ENCODE measurements around the gene EMCN. TPM values are rescaled to one million over a fixed set of nuclear protein-coding genes. Genes with fewer than 3 reads are reported as not detected.

The EMCN gene
- total and polyA plus RNA-seq, 2 of the 8 experiments (the other 6 are each of a cell fraction or from before 2014, with no cell fraction given) = not detected

GRCh38 chr4:100391086-100391485, 126.7 kb downstream of the EMCN start:
- no peak for DNase-seq (ENCODE audit: low read depth in 1 of 2, low spot score in 2 of 2)
- H3K9ac ChIP-seq (replicated peaks in 1 of 4; ENCODE audit: extremely low read depth in 1 of 4, low read depth in 3 of 4, low read length in 3 of 4) = no peak overlapping the region
- H2BK120ac ChIP-seq (replicated peaks; ENCODE audit: low read depth, low read length) = no peak overlapping the region
- H3K4ac ChIP-seq (replicated peaks; ENCODE audit: insufficient read length, low read depth, low read length) = no peak overlapping the region
- H2AK5ac ChIP-seq (ENCODE audit: low read depth, low read length) = no peak overlapping the region
- ChIA-PET CTCF (ENCODE audit: partially characterized antibody) (interaction anchor here (0.6 kb wide), 1 partner anchor 1480 kb away, joined by 5 read pairs; no protein-coding TSS in a partner anchor), POLR2A (ENCODE audit: partially characterized antibody) (no interaction called here)
- H3K9me3 ChIP-seq (ENCODE audit: insufficient read depth in 2 of 2, low read depth in 1 of 2, low read length in 1 of 2) = no peaks in the 10 kb centered on the region
- no peak overlapping the region for H3K4me2 ChIP-seq (ENCODE audit: insufficient read depth in 1 of 2, low read depth in 2 of 2, low read length in 2 of 2)
- 89% methylated on average over 1 of the region's 1 CpG; no CpG with 5 or more reads in 1 of the 2 experiments for WGBS, 2 experiments (ENCODE audit: extremely low coverage in 1 of 2, insufficient coverage in 1 of 2, insufficient read length in 1 of 2, insufficient replicate concordance in 2 of 2, low coverage in 1 of 2, low lambda C conversion rate in 2 of 2, missing lambda C conversion rate in 1 of 2)
- H4K91ac ChIP-seq (replicated peaks; ENCODE audit: insufficient read length, low read length) = no peak overlapping the region
- no peak overlapping the region for H4K5ac ChIP-seq (ENCODE audit: insufficient read length, low read depth, low read length)
- H3K4me1 ChIP-seq (replicated peaks in 1 of 4; ENCODE audit: control insufficient read depth in 3 of 4, insufficient read depth in 4 of 4, low read length in 3 of 4) = no peaks in the 10 kb centered on the region
- H4K20me1 ChIP-seq (replicated peaks in 1 of 2; ENCODE audit: control insufficient read depth in 1 of 2, insufficient read depth in 2 of 2, low read length in 2 of 2) = no peaks in the 10 kb centered on the region
- no peak overlapping the region for H3K4me3 ChIP-seq (ENCODE audit: extremely low read depth in 1 of 4, insufficient read depth in 2 of 4, low read depth in 3 of 4, low read length in 4 of 4)
- H3K14ac ChIP-seq (ENCODE audit: insufficient read length) = no peak overlapping the region
- H3K36me3 ChIP-seq (ENCODE audit: control insufficient read depth in 2 of 4, insufficient read depth in 4 of 4, low read length in 3 of 4) = no peaks in the 10 kb centered on the region
- H3K27me3 ChIP-seq (replicated peaks in 1 of 4; ENCODE audit: control insufficient read depth in 3 of 4, extremely low read depth in 1 of 4, insufficient read depth in 3 of 4, low read length in 3 of 4) = no peaks in the 10 kb centered on the region
- no peaks in the 10 kb centered on the region for H3K79me2 ChIP-seq (ENCODE audit: control insufficient read depth in 1 of 2, insufficient read depth in 2 of 2, low read length in 2 of 2)
- FAIRE-seq = no peak
- H2BK5ac ChIP-seq (ENCODE audit: low read depth, low read length) = no peak overlapping the region
- no peak overlapping the region for H2BK20ac ChIP-seq (ENCODE audit: low read length)
- H2AFZ ChIP-seq (ENCODE audit: low read length) = no peak overlapping the region
- no peaks in the 10 kb centered on the region for H3K79me1 ChIP-seq (ENCODE audit: low read depth, low read length)
- H3K18ac ChIP-seq (ENCODE audit: extremely low read depth, low read length) = no peak overlapping the region
- H3K56ac ChIP-seq (replicated peaks; ENCODE audit: insufficient read length, low read depth, low read length) = no peak overlapping the region
- H3K27ac ChIP-seq (ENCODE audit: low read depth, low read length) = no peak overlapping the region
- H4K8ac ChIP-seq (ENCODE audit: extremely low read depth, insufficient read depth, low read length) = no peak overlapping the region
- H2BK15ac ChIP-seq (ENCODE audit: low read length) = no peak overlapping the region
- H2BK12ac ChIP-seq (ENCODE audit: low read depth, low read length) = no peak overlapping the region
- H3K23ac ChIP-seq (ENCODE audit: insufficient read length) = no peak overlapping the region
- no peaks in the 10 kb centered on the region for H3K23me2 ChIP-seq (ENCODE audit: low read depth, low read length)
- TF ChIP-seq TAF7 (optimal IDR thresholded peaks at IDR 0.05; ENCODE audit: borderline replicate concordance, low read depth, low read length) = no peak
- TF ChIP-seq PHF8 (conservative IDR thresholded peaks at IDR 0.05; ENCODE audit: low read depth, low read length) = no peak
- TF ChIP-seq HDAC6 (IDR thresholded peaks at IDR 0.05; ENCODE audit: low read depth, low read length) = no peak
- no peak for TF ChIP-seq USF2 (IDR thresholded peaks at IDR 0.05; ENCODE audit: low read length)
- no peak for TF ChIP-seq SAP30 (IDR thresholded peaks at IDR 0.05; ENCODE audit: insufficient read depth, insufficient replicate concordance, low read length)
